ENCODE results near the gene GNPAT. TPM values are rescaled to one million over a fixed set of nuclear protein-coding genes. Genes with fewer than 3 reads are reported as not detected.

Gene GNPAT
- total and polyA plus RNA-seq, 2 experiments from 2014 or later = 32.8 to 45.4 TPM

DNA sequence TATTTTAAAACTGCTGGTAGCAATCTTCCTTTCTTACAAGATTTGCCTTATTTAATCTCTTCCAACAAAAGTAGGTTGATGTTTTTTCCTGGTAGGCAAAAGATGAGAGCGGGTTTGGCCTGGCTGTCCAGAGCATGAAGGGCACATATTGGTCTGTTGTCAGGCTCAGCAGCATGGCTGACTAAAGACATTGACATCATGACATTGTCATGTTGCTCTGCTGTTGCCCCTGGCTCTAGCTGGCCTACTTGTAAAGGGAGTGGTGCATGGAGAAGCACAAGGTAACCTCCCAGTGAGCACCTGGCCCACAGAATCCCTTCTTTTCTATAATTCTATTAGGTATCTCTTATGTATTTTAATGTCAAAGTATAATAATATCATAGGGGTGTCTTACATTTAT is 23.6 kb downstream of the GNPAT start (continued):
- TF ChIP-seq CREB1 (CRISPR knock-in tag; IDR thresholded peaks at IDR 0.05; ENCODE audit: low read depth) = no peak
- TF ChIP-seq STAT1 (IDR thresholded peaks at IDR 0.05; ENCODE audit: unreplicated experiment) = no peak
- TF ChIP-seq JUNB (IDR thresholded peaks at IDR 0.05; ENCODE audit: unreplicated experiment) = no peak
- TF ChIP-seq POLR2AphosphoS5 (IDR thresholded peaks at IDR 0.05; ENCODE audit: low read depth) = no peak
- TF ChIP-seq EZH2phosphoT487 (IDR thresholded peaks at IDR 0.05; ENCODE audit: unreplicated experiment) = no peak
- TF ChIP-seq ZNF331 (CRISPR knock-in tag; IDR thresholded peaks at IDR 0.05; ENCODE audit: low read depth) = no peak
- no peak for TF ChIP-seq ZNF114 (CRISPR knock-in tag; IDR thresholded peaks at IDR 0.05)
- TF ChIP-seq, protein P1, sequence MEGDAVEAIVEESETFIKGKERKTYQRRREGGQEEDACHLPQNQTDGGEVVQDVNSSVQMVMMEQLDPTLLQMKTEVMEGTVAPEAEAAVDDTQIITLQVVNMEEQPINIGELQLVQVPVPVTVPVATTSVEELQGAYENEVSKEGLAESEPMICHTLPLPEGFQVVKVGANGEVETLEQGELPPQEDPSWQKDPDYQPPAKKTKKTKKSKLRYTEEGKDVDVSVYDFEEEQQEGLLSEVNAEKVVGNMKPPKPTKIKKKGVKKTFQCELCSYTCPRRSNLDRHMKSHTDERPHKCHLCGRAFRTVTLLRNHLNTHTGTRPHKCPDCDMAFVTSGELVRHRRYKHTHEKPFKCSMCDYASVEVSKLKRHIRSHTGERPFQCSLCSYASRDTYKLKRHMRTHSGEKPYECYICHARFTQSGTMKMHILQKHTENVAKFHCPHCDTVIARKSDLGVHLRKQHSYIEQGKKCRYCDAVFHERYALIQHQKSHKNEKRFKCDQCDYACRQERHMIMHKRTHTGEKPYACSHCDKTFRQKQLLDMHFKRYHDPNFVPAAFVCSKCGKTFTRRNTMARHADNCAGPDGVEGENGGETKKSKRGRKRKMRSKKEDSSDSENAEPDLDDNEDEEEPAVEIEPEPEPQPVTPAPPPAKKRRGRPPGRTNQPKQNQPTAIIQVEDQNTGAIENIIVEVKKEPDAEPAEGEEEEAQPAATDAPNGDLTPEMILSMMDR (conservative IDR thresholded peaks at IDR 0.05; ENCODE audit: low read depth in 2 of 2) = no peak
- no peak for TF ChIP-seq NANOG (IDR thresholded peaks at IDR 0.05; ENCODE audit: borderline replicate concordance)

DNA sequence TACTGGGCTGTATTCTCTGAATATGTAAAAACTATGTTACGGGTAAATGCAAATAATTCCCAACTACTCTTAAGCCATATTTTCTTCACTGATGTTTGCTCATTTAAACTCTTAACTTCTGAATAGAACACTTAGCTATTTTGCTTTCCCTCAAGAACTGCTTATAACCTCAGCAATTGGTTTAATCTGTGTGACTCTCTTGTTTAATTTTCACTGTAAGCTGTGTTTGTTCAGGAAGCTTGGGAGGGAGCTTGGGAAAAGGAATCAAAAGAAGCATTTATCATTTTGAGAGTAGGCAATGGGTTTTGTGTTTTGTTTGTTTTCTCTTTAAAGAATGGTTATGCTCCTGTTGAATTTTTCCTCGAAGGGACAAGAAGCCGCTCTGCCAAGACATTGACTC is 24.4 kb downstream of the GNPAT start:
- Histone ChIP-seq H3K4me2 (no peak overlapping the region), H2AFZ (no peak overlapping the region), H3K4me1 (ENCODE audit: insufficient read depth) (no peaks in the 10 kb centered on the region), H3K27ac (ENCODE audit: low read depth) (no peak overlapping the region), H3K79me2 (replicated peaks; ENCODE audit: insufficient read depth) (no peaks in the 10 kb centered on the region), H4K20me1 (replicated peaks; ENCODE audit: insufficient read depth) (0 out of 2 replicates have a peak, but pooled peaks cover 6% of the 10 kb centered on the region), H3K27me3 (ENCODE audit: insufficient read depth) (no peaks in the 10 kb centered on the region), H3K36me3 (ENCODE audit: insufficient read depth) (peaks cover 24% of the 10 kb centered on the region), H3K9me2 (ENCODE audit: insufficient read depth) (no peaks in the 10 kb centered on the region), H3F3A (replicated peaks; ENCODE audit: low read depth) (no peaks in the 10 kb centered on the region), H3K4me3 (no peak overlapping the region)
- Mint-ChIP-seq H3K27ac (no peak overlapping the region), H3K9me3 (no peaks in the 10 kb centered on the region), H3K36me3 (ENCODE audit: low read depth) (peaks cover 29% of the 10 kb centered on the region; the same call in 2 of the 3 replicates), H3K27me3 (ENCODE audit: insufficient read depth, low read depth, poor library complexity) (no peaks in the 10 kb centered on the region), H3K4me1 (no peaks in the 10 kb centered on the region), H3K4me3 (no peak overlapping the region)
- no peak for DNase-seq (ENCODE audit: low spot score)
- ATAC-seq = no peak
- TF ChIP-seq, protein P2, sequence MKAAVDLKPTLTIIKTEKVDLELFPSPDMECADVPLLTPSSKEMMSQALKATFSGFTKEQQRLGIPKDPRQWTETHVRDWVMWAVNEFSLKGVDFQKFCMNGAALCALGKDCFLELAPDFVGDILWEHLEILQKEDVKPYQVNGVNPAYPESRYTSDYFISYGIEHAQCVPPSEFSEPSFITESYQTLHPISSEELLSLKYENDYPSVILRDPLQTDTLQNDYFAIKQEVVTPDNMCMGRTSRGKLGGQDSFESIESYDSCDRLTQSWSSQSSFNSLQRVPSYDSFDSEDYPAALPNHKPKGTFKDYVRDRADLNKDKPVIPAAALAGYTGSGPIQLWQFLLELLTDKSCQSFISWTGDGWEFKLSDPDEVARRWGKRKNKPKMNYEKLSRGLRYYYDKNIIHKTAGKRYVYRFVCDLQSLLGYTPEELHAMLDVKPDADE (IDR thresholded peaks at IDR 0.05) = no peak
- no peak for TF ChIP-seq CREB1 (CRISPR knock-in tag; IDR thresholded peaks at IDR 0.05; ENCODE audit: low read depth)
- TF ChIP-seq STAT1 (IDR thresholded peaks at IDR 0.05; ENCODE audit: unreplicated experiment) = no peak
- TF ChIP-seq NANOG (IDR thresholded peaks at IDR 0.05; ENCODE audit: borderline replicate concordance) = no peak
- TF ChIP-seq, protein P3, sequence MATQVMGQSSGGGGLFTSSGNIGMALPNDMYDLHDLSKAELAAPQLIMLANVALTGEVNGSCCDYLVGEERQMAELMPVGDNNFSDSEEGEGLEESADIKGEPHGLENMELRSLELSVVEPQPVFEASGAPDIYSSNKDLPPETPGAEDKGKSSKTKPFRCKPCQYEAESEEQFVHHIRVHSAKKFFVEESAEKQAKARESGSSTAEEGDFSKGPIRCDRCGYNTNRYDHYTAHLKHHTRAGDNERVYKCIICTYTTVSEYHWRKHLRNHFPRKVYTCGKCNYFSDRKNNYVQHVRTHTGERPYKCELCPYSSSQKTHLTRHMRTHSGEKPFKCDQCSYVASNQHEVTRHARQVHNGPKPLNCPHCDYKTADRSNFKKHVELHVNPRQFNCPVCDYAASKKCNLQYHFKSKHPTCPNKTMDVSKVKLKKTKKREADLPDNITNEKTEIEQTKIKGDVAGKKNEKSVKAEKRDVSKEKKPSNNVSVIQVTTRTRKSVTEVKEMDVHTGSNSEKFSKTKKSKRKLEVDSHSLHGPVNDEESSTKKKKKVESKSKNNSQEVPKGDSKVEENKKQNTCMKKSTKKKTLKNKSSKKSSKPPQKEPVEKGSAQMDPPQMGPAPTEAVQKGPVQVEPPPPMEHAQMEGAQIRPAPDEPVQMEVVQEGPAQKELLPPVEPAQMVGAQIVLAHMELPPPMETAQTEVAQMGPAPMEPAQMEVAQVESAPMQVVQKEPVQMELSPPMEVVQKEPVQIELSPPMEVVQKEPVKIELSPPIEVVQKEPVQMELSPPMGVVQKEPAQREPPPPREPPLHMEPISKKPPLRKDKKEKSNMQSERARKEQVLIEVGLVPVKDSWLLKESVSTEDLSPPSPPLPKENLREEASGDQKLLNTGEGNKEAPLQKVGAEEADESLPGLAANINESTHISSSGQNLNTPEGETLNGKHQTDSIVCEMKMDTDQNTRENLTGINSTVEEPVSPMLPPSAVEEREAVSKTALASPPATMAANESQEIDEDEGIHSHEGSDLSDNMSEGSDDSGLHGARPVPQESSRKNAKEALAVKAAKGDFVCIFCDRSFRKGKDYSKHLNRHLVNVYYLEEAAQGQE (IDR thresholded peaks at IDR 0.05; ENCODE audit: unreplicated experiment) = no peak
- TF ChIP-seq, protein P1 (conservative IDR thresholded peaks at IDR 0.05; ENCODE audit: low read depth in 2 of 2) = no peak

All from GM23338 (cell line).